Upper lobe of right lung (tissue), 1 donor: Measurements from ENCODE around the gene KDELR3. TPM values are rescaled to one million over a fixed set of nuclear protein-coding genes. Genes with fewer than 3 reads are reported as not detected.

ENCODE experiments used
- ATAC-seq: fragments of 200-7000 bp; cut with Tn5 transposase; one replicate; pipeline ENCODE4 v1.9.1; 2020; ENCODE audit warnings: mild to moderate bottlenecking, moderate library complexity
- DNase-seq: peaks from one replicate; pipeline ENCODE4 v3.0.0-alpha.2; 2020
- H3K27ac ChIP-seq: fragments of 200-600 bp; one replicate; pipeline ENCODE4 v1.8.0; 2022
- H3K27me3 ChIP-seq: fragments of 200-600 bp; one replicate; pipeline ENCODE4 v1.8.0; 2022; ENCODE audit warnings: mild to moderate bottlenecking
- H3K36me3 ChIP-seq: fragments of 200-600 bp; one replicate; pipeline ENCODE4 v1.8.0; 2022
- H3K4me1 ChIP-seq: fragments of 200-600 bp; one replicate; pipeline ENCODE4 v1.8.0; 2022
- H3K4me3 ChIP-seq: fragments of 200-600 bp; one replicate; pipeline ENCODE4 v1.8.0; 2022; ENCODE audit warnings: mild to moderate bottlenecking
- H3K9me3 ChIP-seq: fragments of 200-600 bp; one replicate; pipeline ENCODE4 v1.8.0; 2022
- CTCF ChIP-seq: fragments of 200-600 bp; IDR thresholded peaks from one replicate; pipeline ENCODE4 v1.8.0; 2022; ENCODE audit warnings: antibody characterized with exemption
- intact Hi-C: fragments of 100-400 bp; cut with DNase I; formaldehyde crosslinking; loops from one replicate; pipeline ENCODE4 v1.11.0; 2022
- long read RNA-seq: library from polyadenylated mRNA; unstranded; transcript quantifications from one replicate; pipeline ENCODE4 v2.0.0, GENCODE V29; 2021
- total RNA-seq: library from RNA; stranded (reverse); fragmentation: NEBNext Ultra II Directional; extraction: Animal tissue kit (Norgen Biotek cat#: 25700); gene quantifications from one replicate; pipeline ENCODE4 v1.2.1, GENCODE V29; 2021
- donor health status: DM: no; HTN: yes; CAD: no; lungs with severe emphysema.

The KDELR3 gene
- 5.9 TPM for total RNA-seq
- long read RNA-seq, transcript KDELR3-201 (5 exons, 1,728 nt) = major isoform, 20 of 20 reads
- long read RNA-seq, partial matches to known transcripts = 0 of 20 reads
- long read RNA-seq, other reads (novel, unspliced or antisense) = 0 of 20 reads

GRCh38 chr22:38467904-38468442 is at the start of gene KDELR3:
Gene KDELR3 (plus strand): TSS chr22:38468096. CDS start chr22:38468234, 138 bp downstream.
- DNase-seq (peak; percentile 86), ATAC-seq (peak; percentile 91)
- Histone ChIP-seq H3K27me3 (peaks cover 27% of the 10 kb centered on the region), H3K4me1 (peaks cover 6% of the 10 kb centered on the region), H3K4me3 (peak within 1 kb of the TSS; percentile 63), H3K27ac (no peak within 1 kb of the TSS), H3K9me3 (no peaks in the 10 kb centered on the region), H3K36me3 (no peaks in the 10 kb centered on the region)
- intact Hi-C loops = no loop called here
- TF ChIP-seq CTCF = no peak

- H3K27me3 ChIP-seq = no peaks in the 10 kb centered on the region
- H3K4me1 ChIP-seq = no peaks in the 10 kb centered on the region
- DNase-seq (no peak), ATAC-seq (no peak)
- H3K27ac ChIP-seq = no peak overlapping the region
- TF ChIP-seq CTCF = no peak
- H3K36me3 ChIP-seq = no peaks in the 10 kb centered on the region
- no peaks in the 10 kb centered on the region for H3K9me3 ChIP-seq
- intact Hi-C loops = no loop called here
- H3K4me3 ChIP-seq = no peak overlapping the region
These were observed 49.3 kb upstream of the KDELR3 start for GRCh38 chr22:38418589-38418988.

- H3K36me3 ChIP-seq = no peaks in the 10 kb centered on the region
- ATAC-seq (no peak), DNase-seq (no peak)
- H3K4me3 ChIP-seq = no peak overlapping the region
- H3K27me3 ChIP-seq = no peaks in the 10 kb centered on the region
- no peaks in the 10 kb centered on the region for H3K9me3 ChIP-seq
- no peak for TF ChIP-seq CTCF
- intact Hi-C loops = no loop called here
- H3K4me1 ChIP-seq = no peaks in the 10 kb centered on the region
- H3K27ac ChIP-seq = no peak overlapping the region
These were observed 48.6 kb upstream of the KDELR3 start for GRCh38 chr22:38419121-38419857.

GRCh38 chr22:38419858-38420160 is 48.1 kb upstream of the KDELR3 start:
- no peaks in the 10 kb centered on the region for H3K36me3 ChIP-seq
- DNase-seq = no peak
- no peak for TF ChIP-seq CTCF
- no peaks in the 10 kb centered on the region for H3K4me1 ChIP-seq
- H3K27ac ChIP-seq = no peak overlapping the region
- H3K4me3 ChIP-seq = no peak overlapping the region
- no peaks in the 10 kb centered on the region for H3K9me3 ChIP-seq
- no peak for ATAC-seq
- no peaks in the 10 kb centered on the region for H3K27me3 ChIP-seq
- intact Hi-C loops = no loop called here

- H3K4me1 ChIP-seq = no peaks in the 10 kb centered on the region
- intact Hi-C loops = no loop called here
These were observed 47.2 kb upstream of the KDELR3 start for GRCh38 chr22:38420734-38421133.

More at GRCh38 chr22:38420734-38421133, 47.2 kb upstream of the KDELR3 start:
- DNase-seq (no peak), ATAC-seq (no peak)
- Histone ChIP-seq H3K9me3 (no peaks in the 10 kb centered on the region), H3K27me3 (no peaks in the 10 kb centered on the region), H3K4me3 (no peak overlapping the region), H3K36me3 (no peaks in the 10 kb centered on the region), H3K27ac (no peak overlapping the region)
- TF ChIP-seq CTCF = no peak
